GM19438 (cell line): ENCODE results near the gene MATCAP1.

Experiments
- ATAC-seq: cut with Tn5 transposase; IDR thresholded peaks from one replicate; pipeline ENCODE4 v1.9.1; 2021; ENCODE audit warnings: low read depth; ENCODE audit not compliant: unreplicated experiment

The MATCAP1 gene

GRCh38 chr16:67208154-67208896 is 24.6 kb upstream of the MATCAP1 start:
- no peak for ATAC-seq

- ATAC-seq: no peak
These were observed 23.7 kb upstream of the MATCAP1 start for GRCh38 chr16:67207249-67208091.

GRCh38 chr16:67206838-67207248 is 23.1 kb upstream of the MATCAP1 start:
- ATAC-seq: no peak

- no peak for ATAC-seq
These were observed 22.5 kb upstream of the MATCAP1 start for GRCh38 chr16:67206129-67206837.

GRCh38 chr16:67204076-67204475 is 20.3 kb upstream of the MATCAP1 start:
- ATAC-seq: no peak

GRCh38 chr16:67202956-67203493 is 19.3 kb upstream of the MATCAP1 start:
- no peak for ATAC-seq

GRCh38 chr16:67202426-67202825 is 18.7 kb upstream of the MATCAP1 start:
- no peak for ATAC-seq

- ATAC-seq: no peak
These were observed 17.9 kb upstream of the MATCAP1 start for GRCh38 chr16:67201411-67202345.

GRCh38 chr16:67200491-67200890 is 16.7 kb upstream of the MATCAP1 start:
- ATAC-seq: no peak

- ATAC-seq: no peak
These were observed 16.0 kb upstream of the MATCAP1 start for GRCh38 chr16:67199808-67200198.

- no peak for ATAC-seq
These were observed 15.4 kb upstream of the MATCAP1 start, which contains the start of gene ELMO3 for GRCh38 chr16:67199011-67199807. TSS of gene ELMO3 (plus strand) at chr16:67199131. CDS start at chr16:67199327, 196 bp downstream.

- no peak for ATAC-seq
These were observed 14.5 kb upstream of the MATCAP1 start for GRCh38 chr16:67198238-67198734.

GRCh38 chr16:67197704-67198103 is 13.9 kb upstream of the MATCAP1 start:
- ATAC-seq: no peak

- no peak for ATAC-seq
These were observed 13.1 kb upstream of the MATCAP1 start for GRCh38 chr16:67196881-67197280.

- no peak for ATAC-seq
These were observed 11.9 kb upstream of the MATCAP1 start for GRCh38 chr16:67195676-67196075.

GRCh38 chr16:67194260-67194659 is 10.5 kb upstream of the MATCAP1 start:
- ATAC-seq: no peak

GRCh38 chr16:67193536-67193935 is 9.8 kb upstream of the MATCAP1 start:
- ATAC-seq: no peak

- no peak for ATAC-seq
These were observed 9.1 kb upstream of the MATCAP1 start for GRCh38 chr16:67192781-67193361.
